NCI-H1694 treated with DMSO at 0.1 percent for 48 hours (cell line): ENCODE measurements around the gene TNIK.
"Not testable (repeated sequence)": the region's sequence is repeated elsewhere in the genome, so short reads cannot be mapped to it uniquely, and the experiment has no call there.

Experiments used
- DNase-seq: peaks from one replicate; lab custom pipeline; 2025; lab: John Stamatoyannopoulos, UW

TNIK gene

GRCh38 chr3:171311784-171312183 is 148.4 kb downstream of the TNIK start:
- no peak for DNase-seq

DNA sequence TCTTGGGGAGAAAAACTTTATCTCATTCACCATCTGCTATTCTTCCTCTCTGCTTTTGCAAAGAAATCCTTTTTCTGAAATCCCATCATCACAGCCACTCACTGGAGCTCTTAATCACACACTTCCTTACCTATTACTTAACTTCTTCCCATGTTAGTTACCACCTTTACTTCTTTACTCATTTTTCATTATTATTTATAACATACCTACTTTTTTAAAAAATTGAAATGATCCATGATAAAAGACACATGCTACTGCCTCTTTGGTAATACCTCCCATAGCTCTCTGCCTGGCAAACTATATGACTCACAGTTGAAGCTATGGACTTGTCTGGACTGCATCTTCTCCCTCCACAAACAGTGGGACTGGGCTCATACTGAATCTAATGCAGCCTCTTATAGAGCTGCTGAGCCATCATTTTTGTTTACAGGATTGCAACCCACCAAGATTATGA is 150.3 kb downstream of the TNIK start:
- no peak for DNase-seq

DNA sequence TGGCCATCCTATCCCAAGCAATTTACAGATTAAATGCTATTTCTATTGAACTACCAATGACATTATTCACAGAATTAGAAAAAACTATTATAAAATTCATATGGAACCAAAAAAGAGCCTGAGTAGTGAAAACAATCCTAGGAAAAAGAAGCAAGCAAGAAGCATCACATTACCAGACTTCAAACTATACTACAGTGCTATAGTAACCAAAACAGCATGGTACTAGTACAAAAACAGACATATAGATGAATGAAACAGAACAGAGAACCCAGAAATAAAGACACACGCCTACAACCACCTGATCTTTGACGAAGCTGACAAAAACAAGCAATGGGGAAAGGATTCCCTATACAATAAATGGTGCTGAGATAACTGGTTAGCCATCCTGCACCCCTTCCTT is 152.2 kb downstream of the TNIK start:
- DNase-seq: no peak

GRCh38 chr3:171307046-171307585 is 153.1 kb downstream of the TNIK start:
- DNase-seq: no peak

DNA sequence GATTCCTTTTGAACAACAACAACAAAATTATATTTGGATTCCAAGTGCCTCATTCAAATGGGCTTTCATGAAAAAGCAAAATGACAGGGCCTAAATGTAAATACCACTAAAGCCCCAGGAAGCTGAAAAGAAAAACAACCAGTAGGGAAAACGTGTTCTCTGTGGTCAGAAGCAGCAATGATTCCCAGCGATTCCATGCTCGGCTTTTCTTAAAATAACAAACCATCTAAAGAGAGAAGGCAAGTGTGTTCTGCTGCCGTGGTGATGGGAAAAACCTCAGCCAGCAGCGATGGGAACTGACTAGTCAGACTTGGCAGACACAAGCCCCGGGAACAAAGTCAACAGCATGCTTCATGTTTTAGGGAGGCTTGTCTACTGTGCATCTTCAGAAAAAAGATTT is 153.6 kb downstream of the TNIK start:
- peak; percentile 3 for DNase-seq

DNA sequence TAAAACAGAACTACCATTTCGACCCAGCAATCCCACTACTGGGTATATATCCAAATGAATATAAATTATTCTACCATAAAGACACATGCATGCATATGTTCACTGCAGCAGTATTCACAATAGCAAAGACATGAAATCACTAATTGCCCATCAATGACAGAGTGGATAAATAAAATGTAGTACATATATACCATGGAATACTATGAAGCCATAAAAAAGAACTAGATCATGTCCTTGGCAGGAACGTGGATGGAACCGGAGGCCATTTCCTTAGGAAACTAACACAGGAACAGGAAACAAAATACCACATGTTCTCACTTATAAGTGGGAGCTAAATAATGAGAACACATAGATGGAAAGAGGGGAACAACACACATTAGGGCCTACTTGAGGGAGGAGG is 154.4 kb downstream of the TNIK start:
- DNase-seq: not testable (repeated sequence)

DNA sequence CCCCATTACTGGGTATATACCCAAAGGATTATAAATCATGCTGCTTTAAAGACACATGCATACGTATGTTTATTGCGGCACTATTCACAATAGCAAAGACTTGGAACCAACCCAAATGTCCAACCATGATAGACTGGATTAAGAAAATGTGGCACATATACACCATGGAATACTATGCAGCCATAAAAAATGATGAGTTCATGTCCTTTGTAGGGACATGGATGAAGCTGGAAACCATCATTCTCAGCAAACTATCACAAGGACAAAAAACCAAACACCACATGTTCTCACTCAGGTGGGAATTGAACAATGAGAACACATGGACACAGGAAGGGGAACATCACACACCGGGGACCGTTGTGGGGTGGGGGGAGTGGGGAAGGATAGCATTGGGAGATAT is 155.7 kb downstream of the TNIK start:
- not testable (repeated sequence) for DNase-seq

DNA sequence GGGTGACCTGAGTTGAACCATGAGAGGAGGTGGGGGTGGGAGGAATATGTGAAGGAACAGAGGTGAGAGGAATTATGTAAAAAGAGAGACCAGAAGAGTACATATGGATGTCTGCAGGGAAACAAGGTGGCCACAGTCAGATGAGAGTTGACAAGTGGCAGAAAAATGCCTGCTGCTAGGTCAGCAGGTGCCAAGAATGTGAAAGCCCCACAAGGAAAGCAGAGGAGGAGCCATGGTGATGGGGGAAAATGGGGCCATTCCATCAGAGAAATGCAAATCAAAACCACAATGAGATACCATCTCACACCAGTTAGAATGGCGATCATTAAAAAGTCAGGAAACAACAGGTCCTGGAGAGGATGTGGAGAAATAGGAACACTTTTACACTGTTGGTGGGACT is 156.2 kb downstream of the TNIK start:
- not testable (repeated sequence) for DNase-seq

DNA sequence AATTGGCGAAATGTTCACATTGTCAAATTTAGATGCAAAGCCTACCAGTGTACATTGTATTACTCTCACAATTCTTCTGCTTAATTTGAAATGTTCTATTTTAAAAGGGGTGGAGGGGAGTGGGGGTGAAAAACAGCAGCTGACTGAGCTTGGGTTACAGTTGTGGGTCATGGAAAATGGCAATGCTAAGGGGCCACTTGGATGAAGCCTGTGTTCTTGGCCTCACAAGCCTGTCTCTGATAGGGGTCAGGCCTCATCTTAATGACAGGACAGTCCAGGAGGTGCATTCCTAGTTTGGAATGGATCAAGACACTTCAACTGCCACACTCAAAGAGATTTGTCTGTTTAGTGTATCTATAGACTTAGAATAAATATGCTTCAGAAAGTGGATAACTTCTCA is 158.2 kb downstream of the TNIK start:
- no peak for DNase-seq

GRCh38 chr3:171301002-171301401 is 159.2 kb downstream of the TNIK start:
- no peak for DNase-seq

GRCh38 chr3:171297951-171298350 is 162.3 kb downstream of the TNIK start:
- no peak for DNase-seq

DNA sequence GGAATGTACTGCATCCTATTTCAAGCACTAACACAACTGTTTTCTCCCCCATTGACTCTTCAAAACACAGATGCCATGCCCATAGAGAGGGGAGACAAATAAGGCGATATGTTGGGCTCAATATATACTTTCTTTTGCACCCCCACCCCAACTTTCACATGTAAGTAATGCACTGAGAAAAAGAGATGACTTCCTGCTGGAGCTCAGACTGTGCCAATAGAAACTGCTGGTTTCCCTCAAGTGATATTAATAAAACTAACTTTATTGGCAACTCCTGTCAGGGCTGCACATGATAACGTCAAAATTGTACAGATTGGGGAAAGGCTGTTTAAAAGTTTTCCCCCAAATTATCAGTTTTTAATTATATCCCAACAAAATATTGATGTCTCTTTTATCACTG is 163.0 kb downstream of the TNIK start:
- DNase-seq: no peak

GRCh38 chr3:171295484-171296373 is 164.5 kb downstream of the TNIK start:
- no peak for DNase-seq

GRCh38 chr3:171293142-171293782 is 166.9 kb downstream of the TNIK start:
- no peak for DNase-seq

DNA sequence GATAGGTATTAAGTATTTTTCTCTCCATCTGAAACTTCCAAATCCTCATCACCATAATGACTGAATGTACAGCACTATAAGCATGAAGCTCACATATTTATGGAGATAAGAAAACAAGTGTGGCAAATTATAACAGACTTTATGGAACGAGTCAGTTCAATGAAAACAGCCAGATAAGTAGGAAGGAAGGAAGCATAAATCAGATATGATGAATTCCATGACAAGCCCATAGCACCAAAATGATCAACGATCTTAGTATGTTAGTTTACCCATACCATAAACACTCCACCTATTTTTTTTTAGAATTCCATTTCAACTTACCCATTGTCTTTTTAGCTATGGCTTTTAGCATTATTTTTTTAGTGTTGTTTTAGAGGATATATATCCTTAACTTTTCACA is 169.5 kb downstream of the TNIK start:
- DNase-seq: no peak

DNA sequence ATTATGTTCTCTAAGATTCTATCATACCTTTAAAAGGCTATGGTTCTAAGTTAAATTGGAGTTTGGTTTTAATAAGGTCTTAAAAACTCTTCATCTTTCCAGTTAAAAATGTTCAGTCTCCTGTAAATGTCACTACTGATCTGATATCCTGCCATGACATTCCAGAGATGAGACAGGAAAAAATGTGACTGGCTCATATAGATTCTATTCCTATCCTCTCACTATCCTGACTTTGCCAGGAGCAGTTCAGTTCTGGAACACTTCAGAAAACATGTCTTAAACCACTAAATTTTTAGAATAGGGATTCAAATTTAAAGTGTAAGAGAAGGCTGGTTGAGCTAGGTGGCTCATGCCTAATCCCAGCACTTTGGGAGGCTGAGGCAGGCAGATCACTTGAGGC is 170.9 kb downstream of the TNIK start:
- DNase-seq: no peak

DNA sequence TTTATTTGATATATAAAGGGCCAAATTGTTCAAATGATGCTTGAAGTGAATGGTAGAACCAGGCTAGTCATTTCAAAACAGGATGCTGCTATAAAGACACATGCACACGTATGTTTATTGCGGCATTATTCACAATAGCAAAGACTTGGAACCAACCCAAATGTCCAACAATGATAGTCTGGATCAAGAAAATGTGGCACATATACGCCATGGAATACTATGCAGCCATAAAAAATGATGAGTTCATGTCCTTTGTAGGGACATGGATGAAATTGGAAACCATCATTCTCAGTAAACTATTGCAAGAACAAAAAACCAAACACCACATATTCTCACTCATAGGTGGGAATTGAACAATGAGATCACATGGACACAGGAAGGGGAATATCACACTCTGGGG is 172.4 kb downstream of the TNIK start:
- DNase-seq: not testable (repeated sequence)

DNA sequence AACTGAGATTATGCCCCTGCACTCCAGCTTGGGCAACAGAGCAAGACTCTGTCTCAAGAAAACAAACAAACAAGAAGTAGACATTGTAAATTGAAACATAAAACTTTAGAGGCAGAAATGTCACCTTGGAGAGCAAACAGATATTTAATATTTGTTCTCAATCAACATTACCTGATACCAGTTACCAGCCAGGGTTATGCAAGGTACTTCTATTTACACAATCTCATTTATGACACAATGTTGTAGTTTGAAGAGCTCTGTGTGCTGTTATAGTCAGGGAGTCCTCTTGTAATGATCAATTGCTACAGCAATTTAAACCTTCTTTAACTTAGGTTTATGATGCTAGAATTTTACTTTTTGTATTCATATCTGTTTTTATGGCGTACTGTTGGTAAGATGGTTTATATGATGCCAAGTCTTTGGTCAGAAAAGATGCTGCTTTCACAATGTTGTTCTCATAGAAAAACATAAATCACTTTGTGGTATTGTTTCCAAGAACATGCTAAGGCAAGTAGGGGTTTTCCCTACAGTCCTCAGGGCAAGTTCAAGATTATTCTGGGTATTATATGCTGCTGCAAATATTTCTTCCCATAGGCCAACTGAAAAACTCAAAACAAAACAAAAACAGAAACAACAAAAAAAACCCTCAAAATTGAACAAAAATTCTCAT is 173.5 kb downstream of the TNIK start:
- DNase-seq: no peak

GRCh38 chr3:171285287-171285686 is 174.9 kb downstream of the TNIK start:
- no peak for DNase-seq

GRCh38 chr3:171284308-171285075 is 175.7 kb downstream of the TNIK start:
- DNase-seq: no peak

DNA sequence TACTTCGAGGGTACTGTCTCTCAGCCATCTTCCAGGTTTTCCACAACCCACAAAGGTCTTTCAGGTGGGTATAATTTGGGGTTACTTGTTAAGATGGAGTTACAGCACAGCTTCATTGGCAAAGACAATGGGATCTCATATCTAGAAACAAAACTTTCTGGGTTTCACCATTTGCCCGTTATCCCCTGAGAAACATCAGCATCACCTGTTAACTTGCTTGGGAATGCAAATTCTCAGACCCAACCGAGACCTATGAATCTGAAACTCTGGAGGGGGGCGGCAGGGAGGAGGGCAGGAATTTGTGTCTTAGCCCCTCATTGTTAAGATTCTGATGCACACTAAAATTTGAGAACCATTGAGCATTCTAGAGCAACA is 176.4 kb downstream of the TNIK start:
- DNase-seq: no peak
